GM12878 (cell line): ENCODE measurements around the gene SECTM1. TPM values are rescaled to one million over a fixed set of nuclear protein-coding genes. Genes with fewer than 3 reads are reported as not detected.
A peak's percentile ranks its signal among the peaks of the same experiment; 100 is the strongest.

ENCODE experiments used
- ATAC-seq: fragments of 200-7000 bp; cut with Tn5 transposase; 3 replicates; pipeline ENCODE4 v1.9.1; 2020; ENCODE audit warnings: mild to moderate bottlenecking, moderate library complexity
- BruUV-seq: library from RNA; stranded (reverse); fragments of 400-500 nt; replicated peaks from 2 replicates; lab custom pipeline; 2021; lab: Mats Ljungman, UMichigan
- CTCF ChIA-PET: fragments of 300-600 bp; sonication (Branson Sonifier 250); formaldehyde crosslinking; extraction: SDS; loops from one replicate; lab custom pipeline; 2021; ENCODE audit warnings: inconsistent platforms; lab: Yijun Ruan, JAX
- POLR2A ChIA-PET: fragments of 350-600 bp; formaldehyde crosslinking; extraction: SDS; loops from one replicate; lab custom pipeline; 2021; ENCODE audit warnings: inconsistent platforms; lab: Charles Lee
- RAD21 ChIA-PET: fragments of 300-600 bp; sonication (Branson Sonifier 250); formaldehyde crosslinking; loops from one replicate; lab custom pipeline; 2023; ENCODE audit warnings: antibody characterized with exemption; ENCODE audit not compliant: unreplicated experiment; lab: Charles Lee
- SMC1A ChIA-PET: fragments of 300-600 bp; sonication (Branson Sonifier 250); formaldehyde crosslinking; loops from one replicate; lab custom pipeline; 2023; ENCODE audit not compliant: unreplicated experiment, uncharacterized antibody; lab: Charles Lee
- DNase-seq: peaks from one replicate; pipeline ENCODE4 v3.0.0-alpha.2; 2011; ENCODE audit warnings: low read depth, low spot score
- FAIRE-seq: peaks from 3 replicates; lab custom pipeline; 2011; peaks lifted over from hg19 to GRCh38; lab: Jason Lieb, UNC
- H2AFZ ChIP-seq: 2 replicates; pipeline ENCODE4 v1.6.0; 2011; ENCODE audit warnings: low read depth, low read length, control low read depth; ENCODE audit not compliant: control insufficient read depth
- H3K27ac ChIP-seq: 2 replicates; pipeline ENCODE4 v1.5.1; 2011; ENCODE audit warnings: control low read depth; ENCODE audit not compliant: control insufficient read depth, insufficient read depth
- H3K27me3 ChIP-seq, 2 experiments: replicated peaks in 1 of 2; 2 replicates each; pipeline versions ENCODE4 v1.6.0 to v1.6.1; 2011; ENCODE audit warnings: low read length in 1 of 2; ENCODE audit not compliant: control insufficient read depth in 2 of 2, insufficient read depth in 2 of 2
- H3K36me3 ChIP-seq, 2 experiments: 2 replicates each; pipeline ENCODE4 v1.5.1; 2011; ENCODE audit warnings: low read length in 1 of 2; ENCODE audit not compliant: control insufficient read depth in 2 of 2, insufficient read depth in 2 of 2
- H3K4me1 ChIP-seq: 2 replicates; pipeline ENCODE4 v1.6.1; 2011; ENCODE audit warnings: mild to moderate bottlenecking, low read length, moderate library complexity, mixed read lengths; ENCODE audit not compliant: control insufficient read depth, insufficient read depth
- H3K4me2 ChIP-seq: 2 replicates; pipeline ENCODE4 v1.6.0; 2011; ENCODE audit warnings: control low read depth; ENCODE audit not compliant: control insufficient read depth, insufficient read depth
- H3K4me3 ChIP-seq: fragments of 200-600 bp; sonication (generic); 2 replicates; pipeline ENCODE4 v1.5.1; 2016
- H3K79me2 ChIP-seq: 2 replicates; pipeline ENCODE4 v1.6.0; 2011; ENCODE audit warnings: low read length; ENCODE audit not compliant: control insufficient read depth, insufficient read depth
- H3K9ac ChIP-seq: 2 replicates; pipeline ENCODE4 v1.8.0; 2011; ENCODE audit warnings: low read length, control low read depth, mixed read lengths; ENCODE audit not compliant: control insufficient read depth, insufficient read depth
- H3K9me3 ChIP-seq: replicated peaks from 3 replicates; pipeline ENCODE4 v1.5.1; 2011; ENCODE audit warnings: mild to moderate bottlenecking, low read length; ENCODE audit not compliant: control insufficient read depth, insufficient read depth
- H4K20me1 ChIP-seq: 2 replicates; pipeline ENCODE4 v1.6.0; 2011; ENCODE audit not compliant: control insufficient read depth, insufficient read depth
- CUX1 ChIP-seq: IDR thresholded peaks from 2 replicates; pipeline ENCODE4 v1.6.1; 2012; ENCODE audit warnings: improper control_type of control experiment, low read depth, low read length; ENCODE audit not compliant: insufficient replicate concordance
- EGR1 ChIP-seq, 2 experiments: IDR thresholded peaks; 1 replicate in 1 of 2; 2 replicates in 1 of 2; pipeline ENCODE4 v1.6.1; 2011 to 2012; ENCODE audit warnings: low read depth in 2 of 2, low read length in 2 of 2, borderline replicate concordance in 1 of 2, mild to moderate bottlenecking in 1 of 2, moderate library complexity in 1 of 2
- EZH2 ChIP-seq: IDR thresholded peaks from 2 replicates; pipeline ENCODE4 v1.6.1; 2012; ENCODE audit warnings: low read depth, mild to moderate bottlenecking, control low read depth, inconsistent platforms, low read length, borderline replicate concordance; ENCODE audit not compliant: control insufficient read depth
- FOXM1 ChIP-seq: IDR thresholded peaks from 2 replicates; pipeline ENCODE4 v1.6.1; 2012; ENCODE audit warnings: low read depth, mild to moderate bottlenecking, inconsistent platforms, low read length, moderate library complexity
- NFYB ChIP-seq: IDR thresholded peaks from 2 replicates; pipeline ENCODE4 v1.6.1; 2011; ENCODE audit warnings: low read depth, mild to moderate bottlenecking, low read length, improper control_type of control experiment, moderate library complexity; ENCODE audit not compliant: insufficient read depth
- POU2F2 ChIP-seq: IDR thresholded peaks from 3 replicates; pipeline ENCODE4 v1.6.1; 2011; ENCODE audit warnings: low read depth, mild to moderate bottlenecking, low read length, borderline replicate concordance
- SIX5 ChIP-seq: IDR thresholded peaks from 2 replicates; pipeline ENCODE4 v1.6.1; 2011; ENCODE audit warnings: mild to moderate bottlenecking, low read depth, low read length, moderate library complexity; ENCODE audit not compliant: severe bottlenecking
- WGBS: methylation state at CpG from one replicate; pipeline ENCODE4 v1.1.6; 2016; ENCODE audit warnings: low lambda C conversion rate; ENCODE audit not compliant: insufficient replicate concordance, insufficient coverage; ENCODE audit errors: missing lambda C conversion rate; 5-methylcytosine and 5-hydroxymethylcytosine counted together
- in situ Hi-C: fragments of 300-500 bp; cut with MboI; formaldehyde crosslinking; loops from 9 replicates; pipeline ENCODE4 v1.14.3; 2018; ENCODE audit warnings: mixed read lengths
- intact Hi-C: fragments of 100-400 bp; cut with micrococcal nuclease; formaldehyde crosslinking; loops from one replicate; pipeline ENCODE4 v1.14.2; 2022; ENCODE audit not compliant: unreplicated experiment
- polyA plus RNA-seq, 11 experiments: library from polyadenylated mRNA; depleted of rRNA in 4 of 11; unstranded in 6 of 11; stranded (reverse) in 5 of 11; fragments of >200 nt; fragmentation: Nextera tagmentation in 4 of 11; fragmentation: Illumina TruSeq in 1 of 11; extraction: Ambion mirVana in 4 of 11; extraction: Trizol in 1 of 11; gene quantifications; 1 replicate in 1 of 11; 2 replicates in 10 of 11; pipeline versions ENCODE4 v1.2.1 to v1.2.3, GENCODE V29; 2011 to 2016; ENCODE audit warnings: inconsistent platforms in 2 of 11, missing spikeins in 2 of 11, low read depth in 1 of 11
- total RNA-seq, 4 experiments: library from RNA; depleted of rRNA in 3 of 4; stranded (reverse); fragments of >200 nt in 3 of 4; fragmentation: Illumina TruSeq in 1 of 4; extraction: Trizol in 1 of 4; gene quantifications; 2 replicates each; pipeline versions ENCODE4 v1.2.1 to v1.2.3, GENCODE V29; 2013 to 2021
- TF ChIP-seq, protein P1 (sequence below): fragments of 150-350 bp; IDR thresholded peaks from 2 replicates; pipeline ENCODE4 v1.6.1; 2014; ENCODE audit warnings: mild to moderate bottlenecking, low read depth, low read length

The SECTM1 gene
- total and polyA plus RNA-seq, 10 of the 15 experiments (the other 5 are each of a cell fraction or from before 2014, with no cell fraction given): 0.10 to 0.13 (median 0.12) TPM; not detected in 7

DNA sequence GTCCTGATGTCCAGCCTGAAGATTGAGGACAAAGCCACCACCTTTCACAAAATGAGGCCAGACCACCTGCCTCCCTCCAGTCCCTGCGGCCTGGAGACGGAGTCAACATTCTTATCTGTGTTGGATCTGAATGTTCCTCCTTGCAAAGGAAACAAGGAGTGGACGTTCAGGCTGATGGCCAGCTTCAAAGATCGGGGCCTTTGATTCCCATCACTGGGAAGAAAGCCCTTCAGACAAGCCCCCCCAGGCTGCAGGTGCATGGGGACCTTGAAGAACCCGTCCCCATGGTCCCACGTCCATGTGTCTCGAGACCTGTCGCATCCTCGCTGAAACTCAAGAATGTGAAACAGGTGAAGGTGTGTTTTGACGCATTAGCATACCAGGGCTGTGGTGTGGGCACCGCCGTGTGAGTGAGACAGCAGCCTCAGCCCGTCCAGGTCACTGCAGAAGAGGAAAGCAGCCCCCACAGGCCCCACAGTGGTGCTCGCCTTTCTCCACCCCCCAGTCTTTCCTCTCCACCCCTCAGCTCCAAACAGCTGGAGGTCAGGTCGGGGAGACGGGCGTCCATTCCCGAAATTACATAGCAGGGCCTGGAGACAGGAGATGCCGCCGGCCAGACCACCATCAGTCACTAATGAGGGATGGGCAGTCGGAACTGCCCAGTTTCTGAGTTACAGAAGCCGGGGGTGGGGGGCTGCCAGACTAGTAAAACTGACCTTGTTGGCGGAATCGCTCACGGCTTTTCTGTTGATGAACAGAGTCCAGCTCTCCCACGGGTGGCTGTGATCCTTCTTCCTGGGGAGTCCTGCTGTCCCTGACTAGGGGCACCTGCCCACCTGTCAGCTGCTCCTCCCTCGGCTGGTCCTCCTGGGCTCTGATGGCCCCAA is 59.2 kb downstream of the SECTM1 start:
- Histone ChIP-seq H3K4me3 (no peak overlapping the region), H3K9me3 (no peaks in the 10 kb centered on the region), H3K4me2 (peak overlapping the region; percentile 88; the same call in 1 of the 2 replicates), H4K20me1 (peaks cover 13% of the 10 kb centered on the region), H3K27ac (no peak overlapping the region), H3K4me1 (peaks cover 12% of the 10 kb centered on the region), H3K36me3 (peaks cover 7% of the 10 kb centered on the region in 2 experiments; a peak in 3 of 4 replicates), H3K27me3 (no peaks in the 10 kb centered on the region), H2AFZ (no peak overlapping the region), H3K9ac (no peak overlapping the region), H3K79me2 (peaks cover 39% of the 10 kb centered on the region)
- in situ Hi-C loops (no loop called here), intact Hi-C loops (no loop called here)
- BruUV-seq: no TSS peak
- FAIRE-seq: no peak
- POLR2A ChIA-PET: interaction anchor here (0.5 to 3.6 kb wide), 7 partner anchors 9 to 84 kb away, joined by 4 to 20 read pairs (median 7); no protein-coding TSS in a partner anchor
- SMC1A ChIA-PET: interaction anchor here (2.2 kb wide), 1 partner anchor 24 kb away, joined by 9 read pairs; no protein-coding TSS in a partner anchor
- TF ChIP-seq SIX5 (no peak), CUX1 (no peak), NFYB (no peak), EZH2 (no peak), FOXM1 (no peak), EGR1 (IDR thresholded peaks at IDR 0.05; ENCODE audit: borderline replicate concordance in 1 of 2, low read depth in 2 of 2, low read length in 2 of 2) (no peak), POU2F2 (no peak)
- TF ChIP-seq, protein P1, sequence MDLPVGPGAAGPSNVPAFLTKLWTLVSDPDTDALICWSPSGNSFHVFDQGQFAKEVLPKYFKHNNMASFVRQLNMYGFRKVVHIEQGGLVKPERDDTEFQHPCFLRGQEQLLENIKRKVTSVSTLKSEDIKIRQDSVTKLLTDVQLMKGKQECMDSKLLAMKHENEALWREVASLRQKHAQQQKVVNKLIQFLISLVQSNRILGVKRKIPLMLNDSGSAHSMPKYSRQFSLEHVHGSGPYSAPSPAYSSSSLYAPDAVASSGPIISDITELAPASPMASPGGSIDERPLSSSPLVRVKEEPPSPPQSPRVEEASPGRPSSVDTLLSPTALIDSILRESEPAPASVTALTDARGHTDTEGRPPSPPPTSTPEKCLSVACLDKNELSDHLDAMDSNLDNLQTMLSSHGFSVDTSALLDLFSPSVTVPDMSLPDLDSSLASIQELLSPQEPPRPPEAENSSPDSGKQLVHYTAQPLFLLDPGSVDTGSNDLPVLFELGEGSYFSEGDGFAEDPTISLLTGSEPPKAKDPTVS: no peak
- CTCF ChIA-PET: interaction anchor here (0.9 to 1.6 kb wide), 4 partner anchors 10 to 48 kb away, joined by 3 to 4 read pairs (median 4); no protein-coding TSS in a partner anchor
- WGBS: 55% methylated on average over 27 of the region's 27 CpGs
- no peak for ATAC-seq
- DNase-seq: no peak
- RAD21 ChIA-PET: interaction anchor here (0.8 to 1.5 kb wide), 2 partner anchors 18 to 27 kb away, joined by 3 to 5 read pairs; no protein-coding TSS in a partner anchor
